A673 (cell line): ENCODE measurements around the gene RIN1.

Experiments
- EZH2 ChIP-seq: fragments of 200-600 bp; sonication (generic); IDR thresholded peaks from 2 replicates; pipeline ENCODE4 v1.6.1; 2017; ENCODE audit warnings: borderline replicate concordance, low read depth, mild to moderate bottlenecking, mixed read lengths, antibody characterized with exemption, low read length; ENCODE audit not compliant: poor library complexity, severe bottlenecking
- TF ChIP-seq, protein P1 (sequence below): fragments of 300-800, 200-600 bp; sonication (generic); conservative IDR thresholded peaks from 2 replicates; pipeline ENCODE4 v1.5.1; 2017; ENCODE audit warnings: low read depth, mild to moderate bottlenecking, antibody characterized with exemption, low read length, moderate library complexity, mixed read lengths

DNA sequence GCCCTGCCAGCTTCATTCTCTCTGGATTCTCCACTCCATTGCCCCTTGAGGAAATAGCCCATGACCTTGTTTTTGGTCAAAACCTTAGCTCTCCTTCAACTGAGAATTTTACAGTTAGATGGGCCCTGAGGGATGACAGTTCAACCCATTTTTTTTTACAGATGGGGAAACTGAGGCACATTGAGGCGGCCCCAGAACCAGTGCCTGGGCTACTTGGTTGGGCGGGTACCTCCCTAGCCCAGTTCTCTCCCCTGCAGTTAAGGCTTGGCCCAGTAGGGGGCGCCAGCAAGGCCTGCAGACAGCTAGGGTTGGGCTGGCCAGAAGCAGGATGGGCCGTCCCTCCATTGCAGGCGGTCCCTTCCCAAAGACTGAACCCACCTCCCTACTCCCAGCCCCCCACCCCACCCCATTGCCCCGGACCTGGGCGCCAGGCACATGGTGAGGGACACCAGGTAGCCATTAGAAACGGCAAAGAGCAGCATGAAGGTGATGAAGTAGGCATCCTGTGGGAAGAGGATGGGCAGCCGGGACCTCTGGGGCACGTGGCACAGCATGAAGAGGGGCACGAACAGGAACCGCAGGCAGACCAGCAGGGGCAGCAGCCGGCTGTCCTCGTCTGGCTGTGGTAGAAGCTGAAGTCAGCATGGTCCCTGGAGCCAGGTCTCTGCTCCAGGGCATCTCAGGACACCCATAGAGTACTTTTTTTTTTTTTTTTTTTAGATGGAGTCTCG lies 27.7 kb upstream of the RIN1 start:
- TF ChIP-seq, protein P1, sequence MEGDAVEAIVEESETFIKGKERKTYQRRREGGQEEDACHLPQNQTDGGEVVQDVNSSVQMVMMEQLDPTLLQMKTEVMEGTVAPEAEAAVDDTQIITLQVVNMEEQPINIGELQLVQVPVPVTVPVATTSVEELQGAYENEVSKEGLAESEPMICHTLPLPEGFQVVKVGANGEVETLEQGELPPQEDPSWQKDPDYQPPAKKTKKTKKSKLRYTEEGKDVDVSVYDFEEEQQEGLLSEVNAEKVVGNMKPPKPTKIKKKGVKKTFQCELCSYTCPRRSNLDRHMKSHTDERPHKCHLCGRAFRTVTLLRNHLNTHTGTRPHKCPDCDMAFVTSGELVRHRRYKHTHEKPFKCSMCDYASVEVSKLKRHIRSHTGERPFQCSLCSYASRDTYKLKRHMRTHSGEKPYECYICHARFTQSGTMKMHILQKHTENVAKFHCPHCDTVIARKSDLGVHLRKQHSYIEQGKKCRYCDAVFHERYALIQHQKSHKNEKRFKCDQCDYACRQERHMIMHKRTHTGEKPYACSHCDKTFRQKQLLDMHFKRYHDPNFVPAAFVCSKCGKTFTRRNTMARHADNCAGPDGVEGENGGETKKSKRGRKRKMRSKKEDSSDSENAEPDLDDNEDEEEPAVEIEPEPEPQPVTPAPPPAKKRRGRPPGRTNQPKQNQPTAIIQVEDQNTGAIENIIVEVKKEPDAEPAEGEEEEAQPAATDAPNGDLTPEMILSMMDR = peak; percentile 99
- TF ChIP-seq EZH2 = no peak
